Tibial nerve (tissue), 4 donors: Measurements from ENCODE around the gene ANKRD1. TPM values are rescaled to one million over a fixed set of nuclear protein-coding genes. Genes with fewer than 3 reads are reported as not detected.
"Not testable (repeated sequence)": the region's sequence is repeated elsewhere in the genome, so short reads cannot be mapped to it uniquely, and the experiment has no call there.

Experiments used
- DNase-seq, 2 donors: peaks; one replicate each; pipeline ENCODE4 v3.0.0-alpha.2; 2019; ENCODE audit warnings: low spot score in 2 of 2
- H3K27ac ChIP-seq, 4 donors: fragments of 200-600 bp; sonication (generic) in 3 of 4; one replicate each; pipeline ENCODE4 v1.5.1; 2017 to 2019; ENCODE audit warnings: mild to moderate bottlenecking in 1 of 4
- H3K27me3 ChIP-seq, 2 donors: fragments of 200-600 bp; sonication (generic) in 1 of 2; one replicate each; pipeline versions ENCODE4 v1.5.1 to v1.6.0; 2017 to 2019
- H3K36me3 ChIP-seq, 3 donors: fragments of 200-600 bp; sonication (generic); one replicate each; pipeline ENCODE4 v1.5.1; 2018 to 2019
- H3K4me1 ChIP-seq, 4 donors: fragments of 200-600 bp; sonication (generic) in 3 of 4; one replicate each; pipeline ENCODE4 v1.5.1; 2017 to 2019
- H3K4me3 ChIP-seq, 4 donors: fragments of 200-600 bp; sonication (generic) in 3 of 4; one replicate each; pipeline ENCODE4 v1.5.1; 2017 to 2019; ENCODE audit warnings: mild to moderate bottlenecking in 1 of 4, moderate library complexity in 1 of 4
- H3K9me3 ChIP-seq, 4 donors: fragments of 200-600 bp; sonication (generic) in 3 of 4; one replicate each; pipeline ENCODE4 v1.5.1; 2017 to 2019
- CTCF ChIP-seq, 5 experiments: fragments of 200-600 bp in 3 of 5; fragments of 450-650 bp in 2 of 5; sonication (generic) in 3 of 5; IDR thresholded peaks; one replicate each; pipeline ENCODE4 v1.5.1; 2016 to 2019; ENCODE audit warnings: antibody characterized with exemption in 5 of 5, mild to moderate bottlenecking in 3 of 5, moderate library complexity in 2 of 5
- EP300 ChIP-seq, 2 donors: sonication (generic); formaldehyde crosslinking; IDR thresholded peaks; one replicate each; pipeline ENCODE4 v1.6.1; 2017; ENCODE audit warnings: antibody characterized with exemption in 2 of 2, mild to moderate bottlenecking in 1 of 2
- POLR2A ChIP-seq, 2 donors: fragments of 450-650 bp; IDR thresholded peaks; one replicate each; pipeline ENCODE4 v1.6.1; 2017; ENCODE audit warnings: antibody characterized with exemption in 2 of 2, mild to moderate bottlenecking in 2 of 2, moderate library complexity in 2 of 2
- WGBS, 2 donors: methylation state at CpG; one replicate each; pipeline ENCODE4 v1.1.5; 2018; 5-methylcytosine and 5-hydroxymethylcytosine counted together
- total RNA-seq, 4 donors: library from RNA; depleted of rRNA; stranded (reverse); fragments of >200 nt; gene quantifications; one replicate each; pipeline ENCODE4 v1.1.0, GENCODE V29; 2016

Gene ANKRD1
- total RNA-seq, 4 donors from 2014 or later: not detected

GRCh38 chr10:90880059-90880719 lies 40.7 kb downstream of the ANKRD1 start:
- not testable (repeated sequence) for DNase-seq, H3K27ac ChIP-seq, H3K9me3 ChIP-seq, H3K4me3 ChIP-seq, H3K4me1 ChIP-seq, H3K27me3 ChIP-seq
- H3K36me3 ChIP-seq: peaks cover 2 to 83% (median 5%) of the 10 kb centered on the region in 3 donors
- TF ChIP-seq CTCF (IDR thresholded peaks at IDR 0.05): peak; percentile 42 to 62 (median 55)
- 69 to 72% methylated on average over 8 of the region's 8 CpGs for WGBS, 2 donors

GRCh38 chr10:90879062-90879461 lies 41.8 kb downstream of the ANKRD1 start:
- TF ChIP-seq EP300 (IDR thresholded peaks at IDR 0.05): no peak
- no peak for TF ChIP-seq POLR2A (IDR thresholded peaks at IDR 0.05)
- TF ChIP-seq CTCF (IDR thresholded peaks at IDR 0.05): no peak

GRCh38 chr10:90872648-90873020 lies 48.3 kb downstream of the ANKRD1 start:
- peak overlapping the region; percentile 65 to 90 (median 84) for H3K4me3 ChIP-seq
- no peak for DNase-seq
- peak overlapping the region in 1 of 4 donors; percentile 89 for H3K27ac ChIP-seq
- WGBS, 2 donors: 25 to 36% methylated on average over 8 of the region's 8 CpGs
- H3K36me3 ChIP-seq: peaks cover 0 to 23% (median 5%) of the 10 kb centered on the region in 3 donors
- peaks cover 0 to 4% (median 1%) of the 10 kb centered on the region in 4 donors for H3K9me3 ChIP-seq
- H3K4me1 ChIP-seq: peaks cover 0 to 30% (median 12%) of the 10 kb centered on the region in 4 donors
- no peaks in the 10 kb centered on the region for H3K27me3 ChIP-seq
- no peak for TF ChIP-seq EP300 (IDR thresholded peaks at IDR 0.05)
- TF ChIP-seq POLR2A (IDR thresholded peaks at IDR 0.05): no peak
- TF ChIP-seq CTCF (IDR thresholded peaks at IDR 0.05): no peak

More at GRCh38 chr10:90879062-90879461, 41.8 kb downstream of the ANKRD1 start:
- H3K27ac ChIP-seq: no peak overlapping the region
- 82 to 87% methylated on average over 2 of the region's 2 CpGs for WGBS, 2 donors
- H3K4me1 ChIP-seq: peaks cover 0 to 7% (median 0%) of the 10 kb centered on the region in 4 donors
- no peak overlapping the region for H3K4me3 ChIP-seq
- no peak for DNase-seq
- no peaks in the 10 kb centered on the region for H3K27me3 ChIP-seq
- peaks cover 0 to 73% (median 5%) of the 10 kb centered on the region in 3 donors for H3K36me3 ChIP-seq
- no peaks in the 10 kb centered on the region for H3K9me3 ChIP-seq

GRCh38 chr10:90871766-90872647 lies 48.9 kb downstream of the ANKRD1 start, which contains the start of gene RPP30:
RPP30 (plus strand) TSS chr10:90871974; CDS start chr10:90871987, 13 bp downstream.
- Histone ChIP-seq H3K4me1 (peaks cover 0 to 30% (median 12%) of the 10 kb centered on the region in 4 donors), H3K27me3 (no peaks in the 10 kb centered on the region), H3K27ac (peak within 1 kb of the TSS; percentile 32 to 89 (median 77)), H3K4me3 (peak within 1 kb of the TSS; percentile 65 to 90 (median 84)), H3K9me3 (peaks cover 0 to 4% (median 1%) of the 10 kb centered on the region in 4 donors), H3K36me3 (peaks cover 0 to 17% (median 5%) of the 10 kb centered on the region in 3 donors)
- WGBS, 2 donors: 0 to 1% methylated on average over 27 to 33 of the region's 43 CpGs
- TF ChIP-seq CTCF (IDR thresholded peaks at IDR 0.05) (peak in 1 of 5 experiments; percentile 40), POLR2A (IDR thresholded peaks at IDR 0.05) (peak in 1 of 2 donors; percentile 67), EP300 (IDR thresholded peaks at IDR 0.05) (peak; percentile 29 to 86)
- DNase-seq: peak; percentile 73 to 83
